H9 (cell line): Measurements from ENCODE around the gene FANCE. TPM values are rescaled to one million over a fixed set of nuclear protein-coding genes. Genes with fewer than 3 reads are reported as not detected.

ENCODE experiments used
- DNase-seq: peaks from one replicate; pipeline ENCODE4 v3.0.0-alpha.2; 2017
- H2AFZ ChIP-seq: one replicate; pipeline ENCODE4 v1.6.1; 2013; ENCODE audit warnings: mild to moderate bottlenecking, low read length, control low read depth, moderate library complexity
- H2AK5ac ChIP-seq: 2 replicates; pipeline ENCODE4 v1.6.1; 2013; ENCODE audit warnings: low read length, control low read depth, mixed read lengths; ENCODE audit not compliant: insufficient read length
- H2BK120ac ChIP-seq: one replicate; pipeline ENCODE4 v1.6.1; 2013; ENCODE audit warnings: low read depth, mild to moderate bottlenecking, low read length, control low read depth, inconsistent platforms; ENCODE audit not compliant: poor library complexity, severe bottlenecking
- H2BK12ac ChIP-seq: 2 replicates; pipeline ENCODE4 v1.6.1; 2013; ENCODE audit warnings: low read length, control low read depth, mixed read lengths, low read depth; ENCODE audit not compliant: insufficient read length
- H2BK15ac ChIP-seq: 2 replicates; pipeline ENCODE4 v1.6.1; 2013; ENCODE audit warnings: low read depth, low read length, control low read depth
- H2BK20ac ChIP-seq: one replicate; pipeline ENCODE4 v1.6.1; 2013; ENCODE audit warnings: low read depth, mild to moderate bottlenecking, low read length, control low read depth, inconsistent platforms; ENCODE audit not compliant: poor library complexity, severe bottlenecking
- H2BK5ac ChIP-seq: 2 replicates; pipeline ENCODE4 v1.6.1; 2013; ENCODE audit warnings: low read length, control low read depth, mixed read lengths; ENCODE audit not compliant: insufficient read length
- H3K14ac ChIP-seq: 2 replicates; pipeline ENCODE4 v1.6.1; 2013; ENCODE audit warnings: low read length, control low read depth; ENCODE audit not compliant: insufficient read depth
- H3K18ac ChIP-seq: 2 replicates; pipeline ENCODE4 v1.6.1; 2013; ENCODE audit warnings: low read depth, mild to moderate bottlenecking, mixed read lengths, low read length, control low read depth; ENCODE audit not compliant: insufficient read length
- H3K23ac ChIP-seq: 2 replicates; pipeline ENCODE4 v1.6.1; 2013; ENCODE audit warnings: low read length, control low read depth, mixed read lengths, low read depth; ENCODE audit not compliant: insufficient read length
- H3K23me2 ChIP-seq: 2 replicates; pipeline ENCODE4 v1.6.1; 2013; ENCODE audit warnings: low read depth, mild to moderate bottlenecking, mixed read lengths, low read length, control low read depth; ENCODE audit not compliant: insufficient read length, poor library complexity, severe bottlenecking
- H3K27ac ChIP-seq: 2 replicates; pipeline ENCODE4 v1.5.1; 2013; ENCODE audit warnings: low read length, control low read depth, mixed read lengths, low read depth; ENCODE audit not compliant: insufficient read length
- H3K27me3 ChIP-seq: 2 replicates; pipeline ENCODE4 v1.6.1; 2013; ENCODE audit warnings: low read length, control low read depth, inconsistent platforms; ENCODE audit not compliant: insufficient read depth
- H3K4ac ChIP-seq: 2 replicates; pipeline ENCODE4 v1.6.1; 2013; ENCODE audit warnings: low read depth, mild to moderate bottlenecking, control low read depth, inconsistent platforms, low read length, moderate library complexity
- H3K4me1 ChIP-seq: 2 replicates; pipeline ENCODE4 v1.6.1; 2013; ENCODE audit warnings: low read length, control low read depth, inconsistent platforms; ENCODE audit not compliant: insufficient read depth
- H3K4me2 ChIP-seq: 2 replicates; pipeline ENCODE4 v1.6.1; 2013; ENCODE audit warnings: low read length, control low read depth, mixed read lengths; ENCODE audit not compliant: insufficient read length, insufficient read depth
- H3K56ac ChIP-seq: 2 replicates; pipeline ENCODE4 v1.6.1; 2013; ENCODE audit warnings: low read depth, mild to moderate bottlenecking, mixed read lengths, low read length, control low read depth; ENCODE audit not compliant: insufficient read length
- H3K79me1 ChIP-seq: 2 replicates; pipeline ENCODE4 v1.6.1; 2013; ENCODE audit warnings: low read depth, mild to moderate bottlenecking, moderate library complexity, low read length, control low read depth, inconsistent platforms; ENCODE audit not compliant: insufficient read depth, poor library complexity, severe bottlenecking
- H3K79me2 ChIP-seq: 2 replicates; pipeline ENCODE4 v1.6.1; 2013; ENCODE audit warnings: low read length, control low read depth, inconsistent platforms; ENCODE audit not compliant: insufficient read depth
- H3K9ac ChIP-seq: 2 replicates; pipeline ENCODE4 v1.6.1; 2013; ENCODE audit warnings: low read length, control low read depth, mixed read lengths; ENCODE audit not compliant: insufficient read length; ENCODE audit errors: extremely low read depth
- H3K9me3 ChIP-seq: one replicate; pipeline ENCODE4 v1.6.1; 2013; ENCODE audit warnings: low read depth, low read length, inconsistent platforms; ENCODE audit not compliant: control insufficient read depth
- H3T11ph ChIP-seq: one replicate; pipeline ENCODE4 v1.6.1; 2013; ENCODE audit warnings: mild to moderate bottlenecking, low read length, control low read depth, inconsistent platforms
- H4K20me1 ChIP-seq: one replicate; pipeline ENCODE4 v1.6.1; 2013; ENCODE audit not compliant: control insufficient read depth, insufficient read length, insufficient read depth
- H4K5ac ChIP-seq: 2 replicates; pipeline ENCODE4 v1.6.1; 2013; ENCODE audit warnings: low read depth, mild to moderate bottlenecking, mixed read lengths, low read length, control low read depth; ENCODE audit not compliant: insufficient read length
- H4K8ac ChIP-seq: replicated peaks from 2 replicates; pipeline ENCODE4 v1.6.1; 2013; ENCODE audit warnings: low read length, control low read depth, mixed read lengths, low read depth; ENCODE audit not compliant: insufficient read length
- H4K91ac ChIP-seq: 2 replicates; pipeline ENCODE4 v1.6.1; 2013; ENCODE audit warnings: low read depth, mild to moderate bottlenecking, moderate library complexity, mixed read lengths, low read length, control low read depth; ENCODE audit not compliant: insufficient read length
- H3K27ac Mint-ChIP-seq, 3 experiments: 2 replicates in 2 of 3; 3 replicates in 1 of 3; pipeline ENCODE4 v1.8.0; 2020 to 2021; ENCODE audit warnings: mixed read lengths in 3 of 3, mild to moderate bottlenecking in 1 of 3, moderate library complexity in 1 of 3
- H3K27me3 Mint-ChIP-seq: 2 replicates; pipeline ENCODE4 v1.8.0; 2021; ENCODE audit warnings: low read depth, mild to moderate bottlenecking, moderate library complexity, mixed read lengths
- H3K36me3 Mint-ChIP-seq, 3 experiments: 2 replicates in 2 of 3; 3 replicates in 1 of 3; pipeline ENCODE4 v1.8.0; 2020 to 2021; ENCODE audit warnings: low read depth in 3 of 3, mixed read lengths in 3 of 3; ENCODE audit not compliant: insufficient read depth in 1 of 3
- H3K4me1 Mint-ChIP-seq, 2 experiments: 2 replicates each; pipeline ENCODE4 v1.8.0; 2020; ENCODE audit warnings: mixed read lengths in 2 of 2
- H3K4me3 Mint-ChIP-seq, 2 experiments: 2 replicates in 1 of 2; 3 replicates in 1 of 2; pipeline ENCODE4 v1.8.0; 2020 to 2021; ENCODE audit warnings: mild to moderate bottlenecking in 2 of 2, mixed read lengths in 2 of 2, moderate library complexity in 1 of 2
- H3K9me3 Mint-ChIP-seq, 2 experiments: 2 replicates in 1 of 2; 3 replicates in 1 of 2; pipeline ENCODE4 v1.8.0; 2020; ENCODE audit warnings: mild to moderate bottlenecking in 2 of 2, mixed read lengths in 2 of 2, moderate library complexity in 1 of 2
- CTCF ChIP-seq: fragments of 200-600 bp; sonication (generic); conservative IDR thresholded peaks from 3 replicates; pipeline ENCODE4 v1.8.0; 2021; ENCODE audit warnings: antibody characterized with exemption, mild to moderate bottlenecking
- WGBS: extraction: QIAGEN DNeasy Blood & Tissue Kit; methylation state at CpG from one replicate; pipeline ENCODE4 v1.1.7; 2013; ENCODE audit warnings: missing lambda C conversion rate, low lambda C conversion rate, mixed read lengths; ENCODE audit not compliant: insufficient read length; ENCODE audit errors: extremely low coverage; 5-methylcytosine and 5-hydroxymethylcytosine counted together
- total RNA-seq: library from RNA; stranded (reverse); gene quantifications from 2 replicates; pipeline ENCODE4 v1.2.1, GENCODE V29; 2021

Gene FANCE
- total RNA-seq, 1 experiment from 2014 or later: 8.4 TPM

DNA sequence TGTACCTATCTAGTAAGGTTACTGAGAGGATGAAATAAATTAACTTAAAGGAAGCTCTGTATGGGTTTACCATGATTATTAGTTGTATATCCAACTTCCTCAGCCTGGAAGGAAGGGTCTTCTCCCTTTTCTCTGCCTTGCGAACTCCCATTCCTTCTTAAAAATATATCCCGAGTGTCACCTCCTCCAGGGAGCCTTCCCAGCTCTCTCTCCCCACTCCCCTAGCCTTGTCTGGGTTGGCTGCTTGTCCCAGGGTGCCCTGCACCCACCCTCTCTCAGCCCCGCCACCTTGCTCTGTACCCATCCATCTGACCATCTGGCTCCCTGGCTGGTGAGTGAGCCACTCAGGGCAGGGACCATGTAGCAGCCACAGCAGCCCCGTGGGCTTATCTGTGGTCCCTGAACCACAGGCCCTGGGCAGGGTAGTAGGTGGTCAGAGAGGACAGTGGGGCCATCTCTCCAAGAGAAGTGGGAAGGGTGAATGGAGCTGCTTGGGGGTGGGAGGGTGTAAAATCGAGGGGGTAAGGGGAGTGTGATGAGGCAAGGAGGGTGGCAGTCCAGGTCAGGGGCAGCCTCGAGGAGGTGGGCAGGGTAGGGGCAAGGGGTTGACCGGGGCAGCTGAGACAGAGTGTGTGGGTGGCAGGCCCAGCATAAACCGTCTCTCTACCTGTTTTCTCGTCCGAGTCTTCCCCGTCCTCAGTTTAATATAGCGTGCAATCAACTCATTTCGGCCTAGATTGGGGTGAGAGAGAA, 31.9 kb downstream of the FANCE start:
- no peaks in the 10 kb centered on the region for H3K79me2 ChIP-seq
- no peak overlapping the region for H2BK20ac ChIP-seq
- H2BK12ac ChIP-seq: peak overlapping the region; percentile 22
- peaks cover 13% of the 10 kb centered on the region for H3K23me2 ChIP-seq
- H3K14ac ChIP-seq: no peak overlapping the region
- H4K8ac ChIP-seq: no peak overlapping the region
- no peak for TF ChIP-seq CTCF
- no peak overlapping the region for H4K5ac ChIP-seq
- H3K4me1 Mint-ChIP-seq: peaks cover 36 to 41% of the 10 kb centered on the region in 2 experiments
- H3T11ph ChIP-seq: no peak overlapping the region
- no peak overlapping the region for H2BK5ac ChIP-seq
- H3K27ac ChIP-seq: no peak overlapping the region
- no peaks in the 10 kb centered on the region; the same call in none of the 2 replicates for H3K27me3 Mint-ChIP-seq
- H4K20me1 ChIP-seq: no peaks in the 10 kb centered on the region
- peaks cover 11% of the 10 kb centered on the region; the same call in 1 of the 2 replicates for H3K4me1 ChIP-seq
- H3K27ac Mint-ChIP-seq: peak overlapping the region; percentile 88 to 99 (median 90); a peak in 5 of 7 replicates
- no peaks in the 10 kb centered on the region for H3K27me3 ChIP-seq
- H3K23ac ChIP-seq: no peak overlapping the region
- peaks cover 2 to 29% (median 15%) of the 10 kb centered on the region in 3 experiments; a peak in 5 of 7 replicates for H3K36me3 Mint-ChIP-seq
- H3K56ac ChIP-seq: no peak overlapping the region
- no peak overlapping the region for H3K9ac ChIP-seq
- no peak overlapping the region for H3K4me3 Mint-ChIP-seq
- no peaks in the 10 kb centered on the region for H3K79me1 ChIP-seq
- no CpG with 5 or more reads among the region's 13 CpGs for WGBS
- peak overlapping the region; percentile 10 for H4K91ac ChIP-seq
- H2AFZ ChIP-seq: no peak overlapping the region
- H2BK120ac ChIP-seq: no peak overlapping the region
- H2AK5ac ChIP-seq: no peak overlapping the region
- no peaks in the 10 kb centered on the region for H3K9me3 ChIP-seq
- H2BK15ac ChIP-seq: no peak overlapping the region
- no peaks in the 10 kb centered on the region; a peak in 1 of 5 replicates for H3K9me3 Mint-ChIP-seq
- H3K18ac ChIP-seq: peak overlapping the region; percentile 16
- H3K4me2 ChIP-seq: no peak overlapping the region
- H3K4ac ChIP-seq: no peak overlapping the region; the same call in 1 of the 2 replicates
- DNase-seq: no peak
